HCT116 (cell line): Measurements from ENCODE around the gene TADA2B. TPM values are rescaled to one million over a fixed set of nuclear protein-coding genes. Genes with fewer than 3 reads are reported as not detected.

Experiments
- ATAC-seq: fragments of 200-7000 bp; cut with Tn5 transposase; 2 replicates; pipeline ENCODE4 v1.9.1; 2020; ENCODE audit warnings: mild to moderate bottlenecking, moderate library complexity
- BruUV-seq: library from RNA; stranded (reverse); fragments of 400-500 nt; replicated peaks from 2 replicates; lab custom pipeline; 2021; lab: Mats Ljungman, UMichigan
- CTCF ChIA-PET: fragments of 300-600 bp; sonication (Branson Sonifier 250); formaldehyde crosslinking; loops from one replicate; lab custom pipeline; 2021; ENCODE audit warnings: antibody characterized with exemption; lab: Charles Lee
- POLR2A ChIA-PET: fragments of 300-600, 350-600 bp; sonication (Branson Sonifier 250); formaldehyde crosslinking; loops from one replicate; lab custom pipeline; 2021; ENCODE audit warnings: antibody characterized with exemption; lab: Charles Lee
- RAD21 ChIA-PET, 2 experiments: fragments of 300-600 bp; sonication (Branson Sonifier 250); formaldehyde crosslinking; loops; one replicate each; lab custom pipeline; 2023; ENCODE audit warnings: low total read pairs in 2 of 2; ENCODE audit not compliant: uncharacterized antibody in 2 of 2, unreplicated experiment in 2 of 2, low non-redundant PET in 1 of 2; lab: Charles Lee
- DNase-seq: peaks from one replicate; pipeline ENCODE4 v3.0.0-alpha.2; 2010; ENCODE audit warnings: low read depth, low spot score
- H2AFZ ChIP-seq: fragments of 200-600 bp; shearing (Covaris generic), sonication (generic); 2 replicates; pipeline ENCODE4 v1.6.1; 2017; ENCODE audit warnings: low read depth, mixed run types, mixed read lengths, antibody characterized with exemption, low read length; ENCODE audit not compliant: poor library complexity, severe bottlenecking
- H3K27ac ChIP-seq: 2 replicates; pipeline ENCODE4 v1.5.1; 2012; ENCODE audit warnings: low read depth, low read length
- H3K27me3 ChIP-seq: fragments of 200-600 bp; sonication (generic); 2 replicates; pipeline ENCODE4 v1.6.1; 2016; ENCODE audit warnings: mixed run types, low read length, mixed read lengths; ENCODE audit not compliant: insufficient read depth
- H3K36me3 ChIP-seq, 2 experiments: fragments of 200-500 bp in 1 of 2; fragments of 200-600 bp in 1 of 2; sonication (Bioruptor generic) in 1 of 2; sonication (generic) in 1 of 2; 2 replicates each; pipeline versions ENCODE4 v1.5.1 to v1.6.1; 2014 to 2016; ENCODE audit warnings: low read length in 2 of 2, inconsistent platforms in 1 of 2, mixed read lengths in 1 of 2, mixed run types in 1 of 2; ENCODE audit not compliant: insufficient read depth in 2 of 2, control insufficient read depth in 1 of 2
- H3K4me1 ChIP-seq, 2 experiments: fragments of 200-600 bp in 1 of 2; sonication (generic) in 1 of 2; 2 replicates each; pipeline versions ENCODE4 v1.5.1 to v1.6.1; 2012 to 2017; ENCODE audit warnings: low read length in 2 of 2, inconsistent platforms in 1 of 2, mild to moderate bottlenecking in 1 of 2, mixed read lengths in 1 of 2, mixed run types in 1 of 2, moderate library complexity in 1 of 2; ENCODE audit not compliant: insufficient read depth in 2 of 2, control insufficient read depth in 1 of 2
- H3K4me2 ChIP-seq: fragments of 200-600 bp; sonication (generic); 2 replicates; pipeline ENCODE4 v1.6.1; 2017; ENCODE audit warnings: mixed run types, low read length, mixed read lengths
- H3K4me3 ChIP-seq, 2 experiments: fragments of 200-600 bp in 1 of 2; sonication (generic) in 1 of 2; replicated peaks in 1 of 2; 2 replicates each; pipeline ENCODE4 v1.5.1; 2011 to 2016; ENCODE audit warnings: low read length in 2 of 2, control low read depth in 1 of 2, low read depth in 1 of 2, mild to moderate bottlenecking in 1 of 2, mixed read lengths in 1 of 2, mixed run types in 1 of 2
- H3K79me2 ChIP-seq: fragments of 200-600 bp; sonication (generic); 2 replicates; pipeline ENCODE4 v1.6.1; 2017; ENCODE audit warnings: mild to moderate bottlenecking, mixed run types, low read length, moderate library complexity, mixed read lengths; ENCODE audit not compliant: insufficient read depth
- H3K9ac ChIP-seq: fragments of 200-600 bp; sonication (generic); 2 replicates; pipeline ENCODE4 v1.6.1; 2016; ENCODE audit warnings: low read length, mixed read lengths
- H3K9me2 ChIP-seq: fragments of 200-600 bp; sonication (generic), shearing (Covaris generic); 2 replicates; pipeline ENCODE4 v1.6.1; 2017; ENCODE audit warnings: mixed run types, mild to moderate bottlenecking, moderate library complexity; ENCODE audit not compliant: insufficient read depth
- H3K9me3 ChIP-seq, 2 experiments: fragments of 200-500 bp in 1 of 2; fragments of 200-600 bp in 1 of 2; sonication (Bioruptor generic) in 1 of 2; sonication (generic) in 1 of 2; 2 replicates each; pipeline ENCODE4 v1.6.1; 2014 to 2017; ENCODE audit warnings: low read length in 2 of 2, mixed read lengths in 2 of 2, inconsistent platforms in 1 of 2, low read depth in 1 of 2, mild to moderate bottlenecking in 1 of 2, mixed run types in 1 of 2, moderate library complexity in 1 of 2; ENCODE audit not compliant: control insufficient read depth in 1 of 2, insufficient read depth in 1 of 2
- H4K20me1 ChIP-seq: fragments of 200-600 bp; sonication (generic), shearing (Covaris generic); 2 replicates; pipeline ENCODE4 v1.6.1; 2017; ENCODE audit warnings: mixed run types, mild to moderate bottlenecking, moderate library complexity; ENCODE audit not compliant: insufficient read depth
- CBX3 ChIP-seq: IDR thresholded peaks from 2 replicates; pipeline ENCODE4 v1.6.1; 2012; ENCODE audit warnings: low read depth
- CEBPB ChIP-seq: IDR thresholded peaks from 2 replicates; pipeline ENCODE4 v1.6.1; 2012; ENCODE audit warnings: low read depth
- EGR1 ChIP-seq: IDR thresholded peaks from 2 replicates; pipeline ENCODE4 v1.6.1; 2012; ENCODE audit warnings: low read depth
- EZH2 ChIP-seq: fragments of 200-600 bp; sonication (generic); IDR thresholded peaks from 2 replicates; pipeline ENCODE4 v1.6.1; 2017; ENCODE audit warnings: antibody characterized with exemption, mixed run types
- FOSL1 ChIP-seq: IDR thresholded peaks from 2 replicates; pipeline ENCODE4 v1.6.1; 2012; ENCODE audit warnings: low read depth
- JUND ChIP-seq: IDR thresholded peaks from 2 replicates; pipeline ENCODE4 v1.6.1; 2012
- POLR2A ChIP-seq: IDR thresholded peaks from 2 replicates; pipeline ENCODE4 v1.7.0; 2011; ENCODE audit warnings: borderline replicate concordance; ENCODE audit not compliant: insufficient read depth, insufficient read length; ENCODE audit errors: extremely low read depth
- POLR2AphosphoS5 ChIP-seq: IDR thresholded peaks from 2 replicates; pipeline ENCODE4 v1.6.1; 2011; ENCODE audit warnings: mild to moderate bottlenecking, low read depth, low read length, moderate library complexity
- RAD21 ChIP-seq: IDR thresholded peaks from 2 replicates; pipeline ENCODE4 v1.6.1; 2012; ENCODE audit warnings: low read depth, mild to moderate bottlenecking
- SIN3A ChIP-seq: IDR thresholded peaks from 2 replicates; pipeline ENCODE4 v1.6.1; 2012; ENCODE audit warnings: low read depth
- SP1 ChIP-seq: IDR thresholded peaks from 2 replicates; pipeline ENCODE4 v1.6.1; 2012; ENCODE audit warnings: low read depth
- SRF ChIP-seq: IDR thresholded peaks from 2 replicates; pipeline ENCODE4 v1.6.1; 2012; ENCODE audit warnings: low read depth
- TCF7L2 ChIP-seq: IDR thresholded peaks from 2 replicates; pipeline ENCODE4 v1.7.0; 2011; ENCODE audit warnings: borderline replicate concordance, inconsistent platforms; ENCODE audit not compliant: insufficient read depth, insufficient read length; ENCODE audit errors: extremely low read depth
- YY1 ChIP-seq: IDR thresholded peaks from 2 replicates; pipeline ENCODE4 v1.6.1; 2011; ENCODE audit warnings: low read length, low read depth, moderate library complexity, mild to moderate bottlenecking; ENCODE audit not compliant: insufficient replicate concordance; ENCODE audit errors: extremely low read depth
- ZFX ChIP-seq: fragments of 450-650 bp; IDR thresholded peaks from 2 replicates; pipeline ENCODE4 v1.6.1; 2017
- ZNF274 ChIP-seq: fragments of 200-500 bp; sonication (Bioruptor generic); IDR thresholded peaks from 2 replicates; pipeline ENCODE4 v1.6.1; 2014; ENCODE audit warnings: mild to moderate bottlenecking, low read depth, low read length, inconsistent platforms
- intact Hi-C: fragments of 100-400 bp; cut with micrococcal nuclease; formaldehyde crosslinking; loops from 2 replicates; pipeline ENCODE4 v1.10.0; 2022
- total RNA-seq: library from RNA; stranded (reverse); gene quantifications from one replicate; pipeline ENCODE4 v1.2.1, GENCODE V29; 2021; ENCODE audit not compliant: unreplicated experiment
- TF ChIP-seq, protein P1 (sequence below): IDR thresholded peaks from 2 replicates; pipeline ENCODE4 v1.6.1; 2011; ENCODE audit warnings: mild to moderate bottlenecking, low read length, moderate library complexity; ENCODE audit not compliant: insufficient replicate concordance; ENCODE audit errors: extremely low read depth
- TF ChIP-seq, protein P2 (sequence below): IDR thresholded peaks from 2 replicates; pipeline ENCODE4 v1.6.1; 2012
- TF ChIP-seq, protein P3 (sequence below): IDR thresholded peaks from 2 replicates; pipeline ENCODE4 v1.6.1; 2012; ENCODE audit warnings: low read depth
- TF ChIP-seq, protein P4 (sequence below), 3 experiments: fragments of 200-600 bp in 1 of 3; sonication (generic) in 1 of 3; IDR thresholded peaks in 2 of 3; conservative IDR thresholded peaks in 1 of 3; 2 replicates each; pipeline ENCODE4 v1.5.1; 2012 to 2017; ENCODE audit warnings: low read depth in 2 of 3, low read length in 2 of 3, antibody characterized with exemption in 1 of 3, borderline replicate concordance in 1 of 3, control low read depth in 1 of 3, mild to moderate bottlenecking in 1 of 3, mixed read lengths in 1 of 3, mixed run types in 1 of 3, moderate library complexity in 1 of 3; ENCODE audit not compliant: insufficient read depth in 1 of 3

Gene TADA2B
- total RNA-seq, 1 experiment from 2014 or later, result 13.4 TPM

DNA sequence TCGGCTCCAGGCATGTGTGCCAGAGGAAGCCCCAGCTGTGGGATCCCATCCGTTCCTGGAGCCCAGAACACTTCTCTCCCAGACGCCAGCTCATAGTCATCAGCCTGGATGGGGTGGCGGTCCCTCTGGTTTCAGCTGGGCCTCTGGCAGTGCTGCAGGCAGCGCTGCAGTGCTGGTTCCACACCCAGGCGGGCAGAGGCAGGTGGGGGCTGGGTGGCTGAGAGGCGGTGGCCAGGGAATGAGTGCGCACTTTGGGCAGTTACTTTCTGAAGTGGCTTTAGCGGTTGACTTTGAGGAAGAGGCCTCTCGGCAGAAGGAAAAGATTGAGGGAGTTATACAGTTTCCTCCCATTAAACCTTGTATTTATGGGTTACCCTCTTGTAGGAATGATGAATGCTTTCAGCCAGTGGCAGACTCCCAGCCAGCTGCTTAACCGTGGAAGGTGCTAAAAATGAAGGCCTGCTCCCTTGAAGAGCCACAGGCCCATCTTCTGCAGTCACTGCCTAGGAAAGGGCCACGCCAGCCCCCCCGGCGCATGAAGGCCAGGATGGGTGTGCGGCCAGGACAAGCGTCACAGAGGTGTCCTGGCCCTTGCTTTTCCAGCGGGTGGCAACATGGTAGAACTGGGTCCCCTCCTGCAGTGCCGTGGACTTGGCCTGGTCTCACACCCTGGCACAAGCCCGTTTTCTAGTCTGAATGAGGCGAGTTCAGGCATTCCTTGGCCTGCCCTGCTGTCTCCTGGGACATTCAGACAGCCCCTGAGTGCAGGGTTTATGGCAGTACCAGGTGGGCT is 9.9 kb downstream of the TADA2B start:
- Histone ChIP-seq H3K36me3 (peaks cover 4 to 9% of the 10 kb centered on the region in 2 experiments; a peak in 1 of 4 replicates), H2AFZ (no peak overlapping the region), H3K79me2 (peaks cover 12% of the 10 kb centered on the region; the same call in 1 of the 2 replicates), H3K27ac (no peak overlapping the region), H3K9ac (no peak overlapping the region), H3K9me3 (no peaks in the 10 kb centered on the region), H4K20me1 (no peaks in the 10 kb centered on the region), H3K4me1 (no peaks in the 10 kb centered on the region), H3K4me2 (no peak overlapping the region), H3K27me3 (no peaks in the 10 kb centered on the region), H3K4me3 (no peak overlapping the region), H3K9me2 (no peaks in the 10 kb centered on the region)
- no peak for ATAC-seq
- POLR2A ChIA-PET, result no interaction called here
- DNase-seq, result no peak
- no TSS peak for BruUV-seq
- TF ChIP-seq, protein P1, sequence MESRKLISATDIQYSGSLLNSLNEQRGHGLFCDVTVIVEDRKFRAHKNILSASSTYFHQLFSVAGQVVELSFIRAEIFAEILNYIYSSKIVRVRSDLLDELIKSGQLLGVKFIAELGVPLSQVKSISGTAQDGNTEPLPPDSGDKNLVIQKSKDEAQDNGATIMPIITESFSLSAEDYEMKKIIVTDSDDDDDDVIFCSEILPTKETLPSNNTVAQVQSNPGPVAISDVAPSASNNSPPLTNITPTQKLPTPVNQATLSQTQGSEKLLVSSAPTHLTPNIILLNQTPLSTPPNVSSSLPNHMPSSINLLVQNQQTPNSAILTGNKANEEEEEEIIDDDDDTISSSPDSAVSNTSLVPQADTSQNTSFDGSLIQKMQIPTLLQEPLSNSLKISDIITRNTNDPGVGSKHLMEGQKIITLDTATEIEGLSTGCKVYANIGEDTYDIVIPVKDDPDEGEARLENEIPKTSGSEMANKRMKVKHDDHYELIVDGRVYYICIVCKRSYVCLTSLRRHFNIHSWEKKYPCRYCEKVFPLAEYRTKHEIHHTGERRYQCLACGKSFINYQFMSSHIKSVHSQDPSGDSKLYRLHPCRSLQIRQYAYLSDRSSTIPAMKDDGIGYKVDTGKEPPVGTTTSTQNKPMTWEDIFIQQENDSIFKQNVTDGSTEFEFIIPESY, result no peak
- TF ChIP-seq CEBPB, result no peak
- no peak for TF ChIP-seq SRF
- no peak for TF ChIP-seq CBX3
- no peak for TF ChIP-seq TCF7L2
- TF ChIP-seq JUND, result no peak
- no peak for TF ChIP-seq SIN3A
- no peak for TF ChIP-seq POLR2AphosphoS5
- TF ChIP-seq POLR2A, result no peak
- no peak for TF ChIP-seq ZFX
- no peak for TF ChIP-seq EZH2
- no peak for TF ChIP-seq ZNF274
- no peak for TF ChIP-seq RAD21
- no peak for TF ChIP-seq EGR1
- TF ChIP-seq, protein P2, sequence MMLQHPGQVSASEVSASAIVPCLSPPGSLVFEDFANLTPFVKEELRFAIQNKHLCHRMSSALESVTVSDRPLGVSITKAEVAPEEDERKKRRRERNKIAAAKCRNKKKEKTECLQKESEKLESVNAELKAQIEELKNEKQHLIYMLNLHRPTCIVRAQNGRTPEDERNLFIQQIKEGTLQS, result no peak
- no peak for TF ChIP-seq YY1
- no peak for TF ChIP-seq SP1
- TF ChIP-seq, protein P3, sequence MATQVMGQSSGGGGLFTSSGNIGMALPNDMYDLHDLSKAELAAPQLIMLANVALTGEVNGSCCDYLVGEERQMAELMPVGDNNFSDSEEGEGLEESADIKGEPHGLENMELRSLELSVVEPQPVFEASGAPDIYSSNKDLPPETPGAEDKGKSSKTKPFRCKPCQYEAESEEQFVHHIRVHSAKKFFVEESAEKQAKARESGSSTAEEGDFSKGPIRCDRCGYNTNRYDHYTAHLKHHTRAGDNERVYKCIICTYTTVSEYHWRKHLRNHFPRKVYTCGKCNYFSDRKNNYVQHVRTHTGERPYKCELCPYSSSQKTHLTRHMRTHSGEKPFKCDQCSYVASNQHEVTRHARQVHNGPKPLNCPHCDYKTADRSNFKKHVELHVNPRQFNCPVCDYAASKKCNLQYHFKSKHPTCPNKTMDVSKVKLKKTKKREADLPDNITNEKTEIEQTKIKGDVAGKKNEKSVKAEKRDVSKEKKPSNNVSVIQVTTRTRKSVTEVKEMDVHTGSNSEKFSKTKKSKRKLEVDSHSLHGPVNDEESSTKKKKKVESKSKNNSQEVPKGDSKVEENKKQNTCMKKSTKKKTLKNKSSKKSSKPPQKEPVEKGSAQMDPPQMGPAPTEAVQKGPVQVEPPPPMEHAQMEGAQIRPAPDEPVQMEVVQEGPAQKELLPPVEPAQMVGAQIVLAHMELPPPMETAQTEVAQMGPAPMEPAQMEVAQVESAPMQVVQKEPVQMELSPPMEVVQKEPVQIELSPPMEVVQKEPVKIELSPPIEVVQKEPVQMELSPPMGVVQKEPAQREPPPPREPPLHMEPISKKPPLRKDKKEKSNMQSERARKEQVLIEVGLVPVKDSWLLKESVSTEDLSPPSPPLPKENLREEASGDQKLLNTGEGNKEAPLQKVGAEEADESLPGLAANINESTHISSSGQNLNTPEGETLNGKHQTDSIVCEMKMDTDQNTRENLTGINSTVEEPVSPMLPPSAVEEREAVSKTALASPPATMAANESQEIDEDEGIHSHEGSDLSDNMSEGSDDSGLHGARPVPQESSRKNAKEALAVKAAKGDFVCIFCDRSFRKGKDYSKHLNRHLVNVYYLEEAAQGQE, result no peak
- TF ChIP-seq FOSL1, result no peak
- TF ChIP-seq, protein P4, sequence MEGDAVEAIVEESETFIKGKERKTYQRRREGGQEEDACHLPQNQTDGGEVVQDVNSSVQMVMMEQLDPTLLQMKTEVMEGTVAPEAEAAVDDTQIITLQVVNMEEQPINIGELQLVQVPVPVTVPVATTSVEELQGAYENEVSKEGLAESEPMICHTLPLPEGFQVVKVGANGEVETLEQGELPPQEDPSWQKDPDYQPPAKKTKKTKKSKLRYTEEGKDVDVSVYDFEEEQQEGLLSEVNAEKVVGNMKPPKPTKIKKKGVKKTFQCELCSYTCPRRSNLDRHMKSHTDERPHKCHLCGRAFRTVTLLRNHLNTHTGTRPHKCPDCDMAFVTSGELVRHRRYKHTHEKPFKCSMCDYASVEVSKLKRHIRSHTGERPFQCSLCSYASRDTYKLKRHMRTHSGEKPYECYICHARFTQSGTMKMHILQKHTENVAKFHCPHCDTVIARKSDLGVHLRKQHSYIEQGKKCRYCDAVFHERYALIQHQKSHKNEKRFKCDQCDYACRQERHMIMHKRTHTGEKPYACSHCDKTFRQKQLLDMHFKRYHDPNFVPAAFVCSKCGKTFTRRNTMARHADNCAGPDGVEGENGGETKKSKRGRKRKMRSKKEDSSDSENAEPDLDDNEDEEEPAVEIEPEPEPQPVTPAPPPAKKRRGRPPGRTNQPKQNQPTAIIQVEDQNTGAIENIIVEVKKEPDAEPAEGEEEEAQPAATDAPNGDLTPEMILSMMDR (IDR thresholded peaks at IDR 0.05 in 2 of 3, conservative IDR thresholded peaks at IDR 0.05 in 1 of 3; ENCODE audit: borderline replicate concordance in 1 of 3, insufficient read depth in 1 of 3, low read depth in 2 of 3, low read length in 2 of 3), result no peak
- intact Hi-C loops, result no loop called here
- RAD21 ChIA-PET, result no interaction called here
- CTCF ChIA-PET, result interaction anchor here (0.7 kb wide), 1 partner anchor 10 kb away, joined by 3 read pairs; a partner anchor contains a TSS
